ENCODE data around the gene NR5A1.

- TF ChIP-seq POLR2AphosphoS5 (IDR thresholded peaks at IDR 0.05) (no peak), CTCF (IDR thresholded peaks at IDR 0.05) (no peak), POLR2A (IDR thresholded peaks at IDR 0.05; ENCODE audit: low read depth) (no peak)
Observed at GRCh38 chr9:124522121-124523098, 15.2 kb upstream of the NR5A1 start.

All from esophagus muscularis mucosa (tissue), 3 donors.